NCI-H526 (cell line): ENCODE data around the gene KCTD1.

Experiments used
- DNase-seq, 2 experiments: peaks; one replicate each; lab custom pipeline; 2025; lab: John Stamatoyannopoulos, UW

KCTD1 gene

DNA sequence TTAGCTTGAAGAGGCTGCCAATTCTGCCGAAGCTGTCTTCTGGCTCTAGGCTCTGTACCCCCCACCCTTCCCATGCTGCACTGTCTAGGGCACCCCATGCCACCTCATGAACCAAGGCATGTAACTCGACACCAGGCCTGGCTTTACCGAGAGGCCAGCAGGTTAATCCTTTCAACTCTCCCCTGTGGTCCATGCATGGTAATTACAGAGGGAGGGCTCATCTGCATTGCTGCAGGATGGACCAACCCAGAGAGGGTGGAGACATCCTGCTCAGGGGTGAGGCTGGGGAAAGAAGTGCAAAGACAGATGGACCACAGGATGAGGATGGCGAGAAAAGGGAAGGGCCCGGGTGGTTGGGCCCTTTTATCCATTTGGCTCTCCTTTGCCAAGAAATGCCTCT, 65.8 kb downstream of the KCTD1 start:
- DNase-seq, result peak in 1 of 2 experiments; percentile 12

DNA sequence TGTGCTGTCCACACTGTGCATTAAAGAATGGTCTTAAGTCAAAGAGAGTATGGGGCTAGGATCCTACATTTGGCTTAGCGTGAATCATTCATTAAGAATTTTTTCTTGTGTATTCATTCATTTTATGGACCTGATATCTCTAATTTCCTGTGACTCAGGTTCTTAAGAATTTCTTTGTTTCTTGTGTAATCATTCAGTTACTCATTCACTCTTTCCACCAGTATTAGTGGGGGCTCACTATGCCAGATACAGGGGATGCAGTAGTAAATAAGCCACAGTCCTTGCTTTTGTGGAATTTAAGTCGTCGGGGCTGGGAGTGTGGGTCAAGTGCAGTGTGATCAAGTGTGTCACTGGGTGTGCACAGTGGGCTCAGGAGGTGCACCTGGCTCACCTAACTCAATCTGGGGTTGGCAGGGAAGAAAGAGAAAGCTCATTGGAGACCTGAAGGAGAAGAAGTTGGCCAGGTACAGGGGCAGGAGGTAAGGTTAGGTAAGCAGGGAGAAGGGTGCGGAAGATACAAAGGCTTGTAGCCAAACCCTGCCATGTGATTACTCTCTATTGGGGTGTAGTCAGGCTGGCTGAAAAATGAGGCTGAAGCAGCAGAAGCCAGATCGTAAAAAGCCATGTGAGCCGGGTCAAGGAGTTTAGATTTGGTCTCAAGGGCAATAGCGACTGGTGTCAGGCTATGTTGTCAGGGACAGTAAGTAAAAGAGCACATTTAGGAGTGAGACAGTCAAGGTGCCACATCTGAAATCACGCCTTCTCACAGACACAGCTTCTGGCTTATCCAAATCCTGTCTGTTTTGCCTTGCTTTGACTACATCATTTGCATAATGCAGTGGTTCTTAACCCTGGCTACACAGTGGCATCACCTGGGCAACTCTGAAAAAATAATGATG, 67.2 kb downstream of the KCTD1 start:
- peak in 1 of 2 experiments; percentile 56 for DNase-seq

DNA sequence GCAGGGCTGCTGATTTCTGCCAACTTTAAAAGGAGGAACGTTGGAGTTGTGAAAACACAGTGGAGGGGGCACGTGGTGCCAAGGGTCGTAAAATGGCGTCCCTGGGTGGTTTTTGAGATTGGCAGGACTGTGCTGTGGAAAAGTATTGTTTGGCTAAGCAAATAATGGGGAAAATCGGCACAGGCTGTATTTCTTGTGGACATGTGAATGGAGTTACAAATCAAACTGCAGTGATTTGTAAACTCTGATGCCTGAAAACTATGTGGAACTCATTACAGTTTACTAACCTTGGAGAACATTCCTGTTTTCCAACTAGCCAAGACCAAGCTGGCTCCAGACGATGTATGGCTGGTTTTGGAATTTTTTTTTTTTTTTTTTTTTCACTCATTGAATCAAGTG, 68.7 kb downstream of the KCTD1 start:
- DNase-seq, result peak; percentile 30 to 63

DNA sequence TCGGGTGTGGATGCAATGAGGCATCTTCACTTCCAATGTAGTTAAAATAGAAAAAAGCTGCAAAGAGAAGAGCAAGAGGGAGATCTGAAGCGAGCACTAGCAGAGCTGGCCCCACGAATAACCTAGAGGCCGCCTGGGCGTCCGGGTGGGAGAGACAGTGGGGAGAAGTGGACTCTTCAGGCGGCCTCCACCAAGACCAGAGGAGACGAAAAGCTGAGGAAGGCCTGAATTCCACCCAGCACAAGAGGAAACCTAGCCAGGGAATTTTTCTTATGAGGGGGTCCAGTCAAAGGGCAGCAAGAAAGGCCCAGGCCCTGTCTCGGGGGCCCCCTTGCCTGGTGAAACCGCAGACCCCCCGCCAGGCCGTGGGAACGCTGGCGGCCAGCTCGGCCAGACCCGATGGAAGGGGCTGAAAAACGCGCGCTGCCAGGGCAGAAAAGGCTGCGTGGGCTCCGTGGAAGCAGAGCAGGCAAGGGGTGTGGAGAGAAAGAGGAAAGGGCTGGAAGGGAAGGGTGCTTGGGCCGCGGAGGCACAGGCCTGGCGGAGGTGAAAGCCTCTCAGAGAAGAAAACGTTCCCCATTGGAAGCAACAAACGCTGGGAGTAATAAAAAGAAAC, 69.2 kb downstream of the KCTD1 start:
- no peak for DNase-seq

DNA sequence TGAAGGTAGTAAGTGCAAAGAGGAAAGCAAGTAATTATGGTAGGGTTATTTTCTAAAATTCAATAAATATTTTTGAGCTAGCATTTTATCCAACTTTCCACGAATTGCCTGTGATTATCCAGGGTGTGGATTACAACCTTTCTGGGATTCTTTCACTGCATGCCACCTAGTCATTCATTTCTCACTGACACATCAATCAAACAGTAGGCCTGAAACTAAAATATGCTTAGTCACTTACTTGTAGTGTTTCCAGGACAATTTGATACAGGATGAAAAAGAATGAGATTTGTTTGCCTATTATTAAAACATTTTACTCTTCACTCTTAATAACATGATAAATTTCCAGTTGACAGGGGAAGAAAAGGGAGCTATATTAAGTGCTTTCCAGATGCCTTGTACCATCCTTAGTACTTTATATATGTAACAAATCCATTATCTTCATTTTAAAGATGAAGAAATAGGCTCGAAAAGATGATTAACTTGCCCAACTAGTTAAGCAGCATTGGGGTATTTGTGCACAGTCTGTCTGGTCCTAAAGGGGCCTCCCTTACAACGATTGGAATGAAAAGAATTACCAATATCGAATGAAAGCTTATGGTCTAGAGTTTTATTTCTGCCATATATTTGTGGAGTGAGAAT, 70.4 kb downstream of the KCTD1 start:
- DNase-seq, result no peak

DNA sequence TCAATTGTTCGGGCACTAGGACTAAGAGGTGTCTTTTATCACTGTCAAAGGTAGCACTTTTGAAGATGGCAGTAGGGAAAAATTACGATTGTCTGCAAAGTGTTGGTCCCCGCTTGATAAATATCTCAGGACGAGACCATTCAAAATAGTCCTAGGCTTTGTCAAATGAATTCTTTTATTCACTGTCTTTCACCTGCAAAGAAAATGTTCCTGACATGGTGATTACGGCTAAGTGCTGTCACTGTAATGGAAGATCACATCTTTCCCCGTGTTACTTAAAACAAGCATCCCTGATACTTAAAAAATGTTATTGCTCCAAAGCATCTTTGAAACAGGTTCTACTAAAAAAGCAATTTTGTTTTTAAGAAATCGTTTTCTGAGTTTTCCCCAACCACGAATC, 71.7 kb downstream of the KCTD1 start:
- no peak for DNase-seq

DNA sequence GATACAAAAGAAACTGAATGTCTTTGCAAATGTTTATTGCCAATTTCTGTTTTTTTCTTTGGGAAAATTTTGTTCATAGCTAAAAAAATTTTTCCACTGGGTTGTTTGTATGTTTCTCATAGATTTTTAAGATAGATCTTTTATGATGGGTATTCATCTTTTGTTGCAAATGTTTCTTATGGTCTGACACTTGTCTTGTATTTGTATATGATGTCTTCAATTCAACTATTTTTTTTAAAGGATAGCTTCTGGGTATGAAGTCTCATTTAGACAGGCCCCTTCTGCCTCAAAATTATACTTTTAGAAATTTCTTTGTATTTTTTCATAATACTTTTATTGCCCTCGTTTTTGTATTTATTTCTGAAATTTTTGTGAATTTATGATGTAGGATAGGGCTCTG, 73.8 kb downstream of the KCTD1 start:
- no peak for DNase-seq

DNA sequence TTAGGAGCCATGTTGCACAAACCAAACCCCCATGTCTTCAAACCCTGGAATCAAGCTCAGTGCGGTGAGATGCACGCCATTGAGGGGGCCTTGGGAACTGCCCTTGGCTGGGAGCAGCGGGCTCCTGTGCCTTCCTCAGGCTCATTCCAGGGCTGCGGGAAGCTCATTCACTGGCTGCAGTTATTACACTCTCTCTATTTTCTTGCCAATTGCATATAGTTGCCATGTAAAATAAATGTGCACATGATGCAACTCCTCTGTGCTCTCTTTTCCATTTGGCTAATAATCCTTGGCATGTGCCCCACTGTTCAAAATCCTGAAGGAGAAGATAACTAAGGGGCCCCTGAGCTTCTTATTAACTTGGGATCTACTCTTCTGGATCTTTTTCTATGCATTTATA, 74.7 kb downstream of the KCTD1 start:
- DNase-seq, result no peak

DNA sequence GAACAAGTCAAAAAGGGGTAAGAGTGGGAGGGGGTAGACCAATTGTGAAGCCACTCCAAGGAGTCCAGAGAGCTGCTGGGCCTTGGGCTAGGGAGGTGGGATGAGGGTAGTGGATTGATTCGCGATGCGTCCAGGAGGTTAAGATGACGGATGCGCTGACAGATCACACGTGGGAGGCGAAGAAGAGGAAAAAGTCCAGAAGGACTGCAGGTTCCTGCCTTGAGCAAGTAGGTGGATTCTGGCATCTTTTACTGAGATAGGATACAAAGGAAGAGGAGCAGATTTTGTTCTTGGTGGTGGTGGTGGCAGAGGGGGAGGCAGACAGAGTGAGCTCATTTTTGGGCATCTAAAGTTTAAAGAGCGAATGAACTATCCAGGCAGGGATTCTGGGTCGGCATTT, 76.5 kb downstream of the KCTD1 start:
- no peak for DNase-seq

DNA sequence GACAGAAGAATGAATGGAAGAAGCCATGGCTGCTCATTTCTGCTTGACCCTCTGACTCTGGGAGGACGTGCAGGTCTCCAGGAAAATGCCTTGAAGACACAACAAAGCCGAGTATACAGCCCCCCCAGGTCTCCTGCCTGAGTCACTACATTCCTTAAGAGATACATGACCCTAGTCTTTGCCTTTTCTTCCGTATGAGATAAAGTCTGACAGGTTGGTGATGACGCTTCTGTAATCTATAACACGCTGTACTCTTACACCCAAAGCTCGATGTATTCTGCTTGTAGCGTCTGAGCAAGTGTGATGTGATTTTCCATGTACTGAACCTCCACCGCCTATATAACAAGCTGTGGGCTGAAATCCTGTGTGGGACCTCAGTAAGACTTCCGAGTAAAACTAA, 77.3 kb downstream of the KCTD1 start:
- DNase-seq, result no peak

DNA sequence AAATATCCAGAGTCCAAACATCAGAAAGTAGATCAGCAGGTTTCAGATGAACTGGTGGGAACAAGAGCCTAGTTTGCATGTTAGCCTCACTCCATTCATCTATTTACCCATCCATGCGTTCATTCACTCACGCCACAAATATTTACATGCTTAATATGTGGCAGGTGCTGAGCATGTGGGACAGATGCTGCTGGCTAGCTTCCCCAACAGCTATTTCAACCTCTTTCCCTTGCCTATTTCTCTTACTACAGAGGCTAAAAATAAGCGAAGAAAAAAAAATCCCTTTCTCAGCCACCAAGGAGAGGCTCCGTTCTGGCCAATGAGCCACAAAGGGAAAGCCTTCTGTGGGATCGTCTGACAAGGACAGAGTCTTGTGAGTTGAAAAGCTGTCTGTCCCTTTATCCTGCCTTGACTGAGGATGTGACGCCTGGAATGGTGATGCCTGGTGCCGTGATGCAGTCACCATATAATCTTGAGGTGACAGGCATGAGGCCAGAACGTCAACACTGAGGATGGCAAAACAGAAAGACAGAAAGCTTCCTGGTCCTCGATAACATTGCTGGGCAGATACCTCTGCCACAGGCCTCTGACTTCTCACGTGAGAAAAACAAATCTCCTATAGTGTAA, 78.2 kb downstream of the KCTD1 start:
- DNase-seq, result peak; percentile 91 to 95

DNA sequence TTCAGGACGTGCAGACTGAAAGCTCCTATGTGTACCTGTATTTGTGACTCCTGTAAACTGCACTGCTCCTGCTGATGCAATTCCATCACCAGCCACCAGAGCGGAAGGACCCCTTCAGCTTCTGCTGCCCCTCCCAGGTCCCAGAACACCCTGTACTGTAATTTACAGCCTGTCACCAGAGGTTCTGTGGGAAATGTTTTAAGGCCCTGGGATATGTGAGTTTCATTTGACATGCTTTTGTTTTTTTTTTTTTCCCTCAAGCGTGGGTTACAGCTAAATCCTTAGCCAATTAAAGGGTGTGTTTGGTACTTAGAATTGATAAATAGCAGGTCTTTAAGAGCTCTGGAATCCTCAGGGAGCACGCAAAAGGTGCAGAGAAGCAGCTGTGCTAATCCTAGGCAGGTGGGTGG, 79.4 kb downstream of the KCTD1 start:
- peak; percentile 60 to 74 for DNase-seq

DNA sequence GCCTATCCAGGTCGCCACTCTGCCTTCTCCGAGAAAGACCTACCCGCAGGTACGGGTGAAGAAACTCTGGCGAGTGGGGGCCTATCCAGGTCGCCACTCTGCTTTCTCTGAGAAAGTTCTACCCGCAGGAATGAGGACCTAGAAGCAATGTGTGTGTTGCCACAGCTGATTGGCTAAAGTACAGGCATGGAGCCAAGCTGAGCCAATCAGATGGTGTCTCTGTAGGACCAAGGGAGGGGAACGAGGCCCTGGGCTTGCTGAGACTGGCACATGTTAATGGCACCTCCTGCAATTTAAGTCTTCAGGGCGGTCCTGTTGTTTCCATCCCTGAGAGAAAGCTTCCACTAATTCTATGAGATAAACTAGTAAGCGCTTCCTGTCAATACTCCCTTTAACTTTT, 82.3 kb downstream of the KCTD1 start:
- DNase-seq, result no peak

DNA sequence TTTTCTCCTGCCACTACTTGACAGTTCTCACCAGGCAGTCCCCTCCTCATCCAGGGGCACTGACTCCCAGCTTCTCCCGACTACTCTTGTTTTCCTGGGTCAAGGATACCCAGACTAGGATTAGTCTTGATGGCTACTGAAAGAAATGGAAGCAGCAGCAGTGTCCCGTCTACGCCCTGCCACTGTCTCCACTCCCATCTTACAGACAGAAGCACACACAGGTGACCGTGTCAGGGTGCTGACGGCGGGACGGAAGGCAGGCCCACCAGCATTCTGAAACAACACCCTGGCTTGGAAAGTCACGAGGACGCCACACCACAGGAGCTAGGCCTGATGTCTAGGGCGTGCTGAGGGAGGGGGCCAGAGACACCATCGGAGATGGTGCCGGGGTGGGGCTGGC, 82.9 kb downstream of the KCTD1 start:
- DNase-seq, result no peak

DNA sequence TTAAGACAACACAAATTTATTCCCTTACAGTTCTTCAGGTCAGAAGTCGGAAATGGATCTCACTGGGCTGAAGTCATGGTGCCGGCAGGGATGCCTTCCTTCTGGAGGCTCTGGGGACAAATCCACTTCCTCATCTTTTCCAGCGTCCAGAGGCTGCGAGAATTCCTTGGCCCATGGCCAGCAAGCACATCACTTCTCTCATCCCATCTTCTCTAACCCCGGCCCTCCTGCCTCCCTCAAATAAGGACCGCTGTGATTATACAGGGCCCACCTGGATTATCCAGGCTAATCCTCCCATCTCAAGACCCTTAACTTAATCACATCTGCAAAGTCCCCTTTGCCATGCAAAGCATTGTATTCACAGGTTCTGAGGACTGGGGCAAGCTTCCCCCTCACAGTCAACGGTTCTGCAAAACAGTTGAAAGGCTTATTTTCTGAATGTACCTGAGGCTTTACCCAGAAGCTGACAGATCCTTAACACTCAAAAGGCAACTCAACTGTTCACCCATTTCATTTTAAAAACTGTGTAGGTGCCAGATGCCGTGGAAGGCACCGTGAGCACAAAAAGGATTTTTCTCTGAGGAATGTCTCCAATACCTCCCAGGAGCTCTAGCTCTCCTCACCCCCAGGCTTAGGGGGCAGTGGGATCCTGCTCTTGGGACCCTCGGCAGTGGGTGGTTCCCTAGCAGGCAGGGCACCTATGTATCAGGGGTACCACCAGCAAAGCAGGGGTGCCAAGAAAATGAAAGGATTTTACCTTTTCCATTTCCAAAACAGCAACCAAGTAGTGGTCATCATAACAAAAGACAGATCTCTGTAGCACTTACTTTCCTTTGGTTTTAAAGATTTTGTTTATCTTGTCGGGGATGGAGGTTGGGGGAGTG, 84.0 kb downstream of the KCTD1 start:
- DNase-seq, result no peak

DNA sequence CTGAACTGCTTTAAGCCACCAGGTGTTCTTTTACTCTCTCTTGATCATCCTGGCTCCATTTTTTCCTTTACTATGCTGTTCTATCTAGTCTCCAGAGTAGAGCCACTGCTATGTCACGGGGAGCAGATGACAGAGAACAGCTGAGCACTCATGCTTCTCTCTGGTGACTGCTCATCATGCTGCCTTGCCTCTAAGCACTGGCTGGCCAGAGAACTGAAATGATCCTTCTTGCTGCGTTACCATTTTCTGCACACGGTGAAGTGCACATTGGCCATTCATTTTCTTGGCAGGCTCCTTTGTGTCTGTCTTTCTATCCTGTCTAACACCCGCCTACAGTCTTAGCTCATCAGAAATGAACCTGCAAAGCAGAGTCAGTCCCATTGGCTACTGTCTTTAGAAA, 86.0 kb downstream of the KCTD1 start:
- no peak for DNase-seq

DNA sequence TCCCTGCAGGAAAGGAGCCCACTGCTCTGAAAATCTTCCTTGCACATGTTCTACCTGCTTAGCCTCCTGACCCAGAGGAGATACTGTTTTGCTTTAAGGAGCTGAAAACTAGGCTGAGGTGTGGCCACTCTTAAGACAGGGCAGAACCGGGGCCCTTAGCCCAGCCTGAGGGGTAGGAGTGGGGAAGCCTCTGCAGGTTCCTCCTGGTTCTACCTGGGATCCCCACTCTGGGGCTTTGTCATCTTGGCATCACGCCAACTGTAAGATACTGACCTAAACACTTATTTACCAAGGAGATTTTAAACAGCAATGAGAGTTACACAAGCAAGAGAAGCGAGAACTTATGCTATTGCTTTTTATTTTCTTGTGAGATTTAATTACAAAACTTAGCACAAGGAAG, 86.9 kb downstream of the KCTD1 start:
- no peak for DNase-seq

DNA sequence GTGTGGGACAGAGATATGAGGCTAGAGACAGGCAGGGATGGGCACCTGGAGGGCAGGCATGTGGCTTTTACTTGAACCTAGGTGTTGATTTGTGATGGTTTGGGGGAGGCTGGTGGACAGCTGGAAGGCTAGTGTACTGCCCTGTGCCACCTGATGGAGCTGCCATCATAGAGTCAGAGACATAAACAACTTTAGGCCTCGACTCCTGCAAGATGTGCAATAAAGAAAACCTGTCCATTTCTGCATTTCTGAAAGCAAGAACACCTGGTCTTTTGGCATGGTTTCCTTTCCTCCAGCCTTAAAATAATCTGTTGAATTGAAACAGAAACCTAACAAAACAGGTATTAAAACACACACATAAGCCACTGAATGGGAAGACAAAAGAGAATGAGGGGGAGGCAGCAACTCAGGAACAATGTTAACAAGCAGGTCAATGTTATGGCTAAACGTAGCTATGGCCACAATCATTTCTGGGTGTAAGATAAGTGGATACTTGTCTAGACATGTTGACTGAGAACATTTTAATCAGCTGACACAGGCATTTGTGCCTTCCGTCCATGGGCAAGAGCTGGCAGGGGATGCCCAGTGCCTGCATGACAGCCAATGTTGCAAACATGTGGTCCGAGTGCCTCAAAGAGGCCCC, 87.8 kb downstream of the KCTD1 start:
- peak; percentile 16 to 28 for DNase-seq

DNA sequence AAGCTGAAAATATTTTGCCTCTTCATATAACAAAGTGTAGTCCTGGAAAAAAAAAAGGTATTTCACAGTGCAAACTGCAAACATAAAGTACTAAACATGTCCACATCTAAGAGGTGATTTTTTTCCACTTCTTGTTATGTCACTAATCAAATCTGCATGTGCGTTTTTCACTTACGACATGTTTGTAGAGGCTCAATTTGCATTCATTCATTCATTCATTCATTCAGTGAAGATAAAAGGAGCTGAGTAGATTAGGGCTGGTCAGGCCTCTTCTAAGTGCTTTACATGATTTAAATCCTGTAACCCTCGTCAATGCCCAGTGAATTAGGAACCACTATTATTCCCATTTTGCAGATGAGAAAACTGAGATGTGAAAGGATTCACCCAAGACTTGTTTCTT, 88.5 kb downstream of the KCTD1 start:
- DNase-seq, result no peak

DNA sequence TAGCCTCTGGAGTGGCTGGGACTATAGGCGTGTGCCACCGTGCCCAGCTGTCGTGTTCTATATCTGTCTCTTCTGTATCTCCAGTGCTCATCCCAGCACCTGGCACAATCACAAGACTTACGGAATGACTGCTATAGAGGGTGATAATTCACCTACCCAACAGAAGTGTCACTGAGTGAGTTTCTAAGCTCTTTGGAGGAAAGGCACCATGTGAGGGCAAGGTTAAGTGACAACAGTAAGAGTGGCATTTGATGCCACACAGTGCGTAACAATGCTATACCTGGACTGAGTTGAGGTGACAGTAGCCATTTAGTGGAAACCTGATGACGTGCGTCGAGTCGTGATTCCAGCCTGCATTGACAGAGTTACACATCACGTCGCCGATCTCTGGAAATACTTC, 89.0 kb downstream of the KCTD1 start:
- no peak for DNase-seq
